Measurements from ENCODE around the gene INTS11. TPM values are rescaled to one million over a fixed set of nuclear protein-coding genes. Genes with fewer than 3 reads are reported as not detected.

The INTS11 gene
- total RNA-seq, 1 experiment from 2014 or later, result 161 TPM

DNA sequence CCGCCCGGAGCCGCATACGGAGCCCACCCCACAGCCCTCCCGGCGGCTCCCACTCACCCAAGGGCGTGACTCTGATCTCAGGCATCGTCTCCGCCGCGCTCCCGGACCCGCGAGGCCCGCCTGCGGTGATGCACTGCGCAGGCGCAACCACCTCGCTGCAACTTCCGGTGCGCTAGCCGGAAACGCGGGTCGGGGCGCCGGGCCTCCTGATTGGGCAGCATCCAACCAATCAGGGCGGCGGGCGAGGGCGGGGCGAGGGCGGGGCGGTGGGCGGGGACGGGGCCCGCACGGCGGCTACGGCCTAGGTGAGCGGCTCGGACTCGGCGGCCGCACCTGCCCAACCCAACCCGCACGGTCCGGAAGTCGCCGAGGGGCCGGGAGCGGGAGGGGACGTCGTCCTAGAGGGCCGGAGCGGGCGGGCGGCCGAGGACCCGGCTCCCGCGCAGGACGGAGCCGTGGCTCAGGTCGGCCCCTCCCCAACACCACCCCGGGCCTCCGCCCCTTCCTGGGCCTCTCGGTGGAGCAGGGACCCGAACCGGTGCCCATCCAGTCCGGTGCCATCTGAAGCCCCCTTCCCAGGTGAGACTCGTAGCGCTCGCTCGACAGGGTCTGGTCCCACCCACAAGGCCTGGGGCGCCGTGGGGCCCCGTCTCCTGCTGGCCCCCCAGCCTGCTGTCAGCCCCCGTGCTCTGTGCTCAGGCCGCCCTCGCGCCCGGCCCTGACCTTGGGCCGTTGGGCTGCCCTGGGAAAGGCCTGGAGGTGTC is at the start of gene INTS11, which contains the start of gene CPTP (continued):
- TF ChIP-seq, protein P1, sequence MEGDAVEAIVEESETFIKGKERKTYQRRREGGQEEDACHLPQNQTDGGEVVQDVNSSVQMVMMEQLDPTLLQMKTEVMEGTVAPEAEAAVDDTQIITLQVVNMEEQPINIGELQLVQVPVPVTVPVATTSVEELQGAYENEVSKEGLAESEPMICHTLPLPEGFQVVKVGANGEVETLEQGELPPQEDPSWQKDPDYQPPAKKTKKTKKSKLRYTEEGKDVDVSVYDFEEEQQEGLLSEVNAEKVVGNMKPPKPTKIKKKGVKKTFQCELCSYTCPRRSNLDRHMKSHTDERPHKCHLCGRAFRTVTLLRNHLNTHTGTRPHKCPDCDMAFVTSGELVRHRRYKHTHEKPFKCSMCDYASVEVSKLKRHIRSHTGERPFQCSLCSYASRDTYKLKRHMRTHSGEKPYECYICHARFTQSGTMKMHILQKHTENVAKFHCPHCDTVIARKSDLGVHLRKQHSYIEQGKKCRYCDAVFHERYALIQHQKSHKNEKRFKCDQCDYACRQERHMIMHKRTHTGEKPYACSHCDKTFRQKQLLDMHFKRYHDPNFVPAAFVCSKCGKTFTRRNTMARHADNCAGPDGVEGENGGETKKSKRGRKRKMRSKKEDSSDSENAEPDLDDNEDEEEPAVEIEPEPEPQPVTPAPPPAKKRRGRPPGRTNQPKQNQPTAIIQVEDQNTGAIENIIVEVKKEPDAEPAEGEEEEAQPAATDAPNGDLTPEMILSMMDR (IDR thresholded peaks at IDR 0.05 in 2 of 3, conservative IDR thresholded peaks at IDR 0.05 in 1 of 3; ENCODE audit: borderline replicate concordance in 1 of 3, insufficient read depth in 1 of 3, low read depth in 2 of 3, low read length in 2 of 3), result no peak
- TF ChIP-seq ELF1 (IDR thresholded peaks at IDR 0.05; ENCODE audit: borderline replicate concordance, low read depth), result no peak; the same call in 1 of the 2 replicates
- TF ChIP-seq CEBPB (IDR thresholded peaks at IDR 0.05; ENCODE audit: low read depth), result no peak
- TF ChIP-seq ZNF274 (IDR thresholded peaks at IDR 0.05; ENCODE audit: low read depth, low read length), result no peak
- TF ChIP-seq RAD21 (IDR thresholded peaks at IDR 0.05; ENCODE audit: low read depth), result no peak
- TF ChIP-seq EZH2 (IDR thresholded peaks at IDR 0.05), result no peak

DNA sequence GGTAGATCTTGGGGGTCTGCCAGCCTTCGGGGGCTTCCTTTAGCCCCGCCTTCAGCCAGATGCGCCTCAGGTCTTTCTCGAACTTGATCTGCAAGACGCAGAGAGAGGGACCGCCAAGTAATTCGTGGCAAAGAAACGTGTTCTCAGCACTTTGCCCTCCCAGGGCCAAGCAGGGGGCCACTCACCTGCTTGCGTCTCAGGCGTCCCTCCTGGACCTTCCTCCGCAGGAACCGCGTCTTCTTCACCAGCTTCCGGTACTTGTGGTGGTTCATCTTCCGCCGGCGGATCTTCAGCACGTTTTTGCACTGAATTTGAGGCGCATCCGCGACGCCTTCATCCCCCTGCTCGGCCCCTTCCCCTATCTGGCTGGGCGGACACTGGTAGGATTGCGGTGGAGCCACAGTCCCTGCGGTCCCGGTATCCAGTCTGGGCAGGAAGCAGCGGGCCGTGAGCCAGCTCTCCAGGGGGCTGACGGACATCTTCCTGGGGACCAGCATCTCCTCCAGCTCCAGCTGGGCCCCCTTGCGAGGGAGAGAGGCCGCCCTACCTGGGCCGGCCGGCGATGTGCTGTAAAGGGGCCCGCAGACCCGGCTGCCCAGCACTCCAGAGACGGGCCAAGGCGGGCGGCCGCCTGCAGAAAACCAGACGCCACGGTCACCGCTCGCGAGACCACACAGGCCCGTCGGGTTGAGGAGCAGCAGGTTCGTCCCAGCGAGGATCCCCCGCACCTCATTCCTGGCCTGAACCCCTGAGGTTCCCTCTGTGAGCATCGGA is 49.5 kb upstream of the INTS11 start:
- ATAC-seq, result no peak
- Histone ChIP-seq H3K4me1 (ENCODE audit: control insufficient read depth in 1 of 2, insufficient read depth in 2 of 2, low read length in 2 of 2) (peaks cover 14 to 33% of the 10 kb centered on the region in 2 experiments), H3K27ac (ENCODE audit: low read depth, low read length) (peak overlapping the region; percentile 99), H3K9me3 (ENCODE audit: control insufficient read depth in 1 of 2, insufficient read depth in 1 of 2, low read depth in 1 of 2, low read length in 2 of 2) (no peaks in the 10 kb centered on the region), H3K79me2 (ENCODE audit: insufficient read depth, low read length) (peaks cover 29% of the 10 kb centered on the region), H3K4me3 (replicated peaks in 1 of 2; ENCODE audit: low read depth in 1 of 2, low read length in 2 of 2) (peak overlapping the region; percentile 73 to 93), H3K36me3 (ENCODE audit: control insufficient read depth in 1 of 2, insufficient read depth in 2 of 2, low read length in 2 of 2) (peaks cover 0 to 11% of the 10 kb centered on the region in 2 experiments; a peak in 1 of 4 replicates), H4K20me1 (ENCODE audit: insufficient read depth) (no peaks in the 10 kb centered on the region), H3K9me2 (ENCODE audit: insufficient read depth) (no peaks in the 10 kb centered on the region), H3K27me3 (ENCODE audit: insufficient read depth, low read length) (no peaks in the 10 kb centered on the region), H2AFZ (ENCODE audit: low read depth, low read length, poor library complexity, severe bottlenecking) (no peak overlapping the region), H3K9ac (ENCODE audit: low read length) (peak overlapping the region; percentile 96), H3K4me2 (ENCODE audit: low read length) (peak overlapping the region; percentile 79)
- ChIA-PET CTCF (no interaction called here), POLR2A (no interaction called here), RAD21 (ENCODE audit: low non-redundant PET in 1 of 2, low total read pairs in 2 of 2, uncharacterized antibody in 2 of 2, unreplicated experiment in 2 of 2) (no interaction called here)
- no peak for TF ChIP-seq JUND (IDR thresholded peaks at IDR 0.05)
- TF ChIP-seq SRF (IDR thresholded peaks at IDR 0.05; ENCODE audit: low read depth), result no peak
- no peak for TF ChIP-seq RAD21 (IDR thresholded peaks at IDR 0.05; ENCODE audit: low read depth)
- TF ChIP-seq FOSL1 (IDR thresholded peaks at IDR 0.05; ENCODE audit: low read depth), result no peak
- TF ChIP-seq SP1 (IDR thresholded peaks at IDR 0.05; ENCODE audit: low read depth), result no peak
- no peak for TF ChIP-seq EGR1 (IDR thresholded peaks at IDR 0.05; ENCODE audit: low read depth)
- TF ChIP-seq, protein P1 (IDR thresholded peaks at IDR 0.05 in 2 of 3, conservative IDR thresholded peaks at IDR 0.05 in 1 of 3; ENCODE audit: borderline replicate concordance in 1 of 3, insufficient read depth in 1 of 3, low read depth in 2 of 3, low read length in 2 of 3), result no peak
- TF ChIP-seq MAX (IDR thresholded peaks at IDR 0.05), result no peak
- no peak for TF ChIP-seq ZNF274 (IDR thresholded peaks at IDR 0.05; ENCODE audit: low read depth, low read length)
- no peak for TF ChIP-seq ZFX (IDR thresholded peaks at IDR 0.05)
- no peak for TF ChIP-seq REST (IDR thresholded peaks at IDR 0.05; ENCODE audit: low read depth)
- intact Hi-C loops (cut with micrococcal nuclease), result loop anchor here (2.0 kb wide), 2 partner anchors 29 to 69 kb away; no protein-coding TSS in a partner anchor
- TSS peak; percentile 75 for BruUV-seq (replicated peaks)
- DNase-seq (ENCODE audit: low read depth, low spot score), result no peak

All from HCT116 (cell line).